GM18951 (cell line): ENCODE data around the gene PRPF6.
A peak's percentile ranks its signal among the peaks of the same experiment; 100 is the strongest.
"Not testable (repeated sequence)": the region's sequence is repeated elsewhere in the genome, so short reads cannot be mapped to it uniquely, and the experiment has no call there.

ENCODE experiments used
- POLR2A ChIP-seq: IDR thresholded peaks from 4 replicates; pipeline ENCODE4 v1.6.1; 2011; ENCODE audit warnings: mild to moderate bottlenecking; ENCODE audit not compliant: insufficient read length, insufficient read depth; ENCODE audit errors: extremely low read depth
- in situ Hi-C: fragments of 300-500 bp; cut with MboI; formaldehyde crosslinking; loops from one replicate; pipeline ENCODE4 v1.12.0; 2022; ENCODE audit warnings: low sequenced_read_pairs, mixed read lengths, inconsistent platforms; ENCODE audit not compliant: unreplicated experiment

The PRPF6 gene

GRCh38 chr20:63969838-63970713 lies 10.9 kb upstream of the PRPF6 start, which contains the start of gene ZNF512B:
TSS of gene ZNF512B (minus strand) at chr20:63969930. CDS start at chr20:63967950, 1,980 bp downstream.
- peak; percentile 35 for TF ChIP-seq POLR2A
- in situ Hi-C loops: no loop called here

GRCh38 chr20:63970714-63971431 lies 10.1 kb upstream of the PRPF6 start:
- in situ Hi-C loops: no loop called here
- no peak for TF ChIP-seq POLR2A

GRCh38 chr20:63971960-63972311 lies 9.0 kb upstream of the PRPF6 start:
- in situ Hi-C loops: not testable (repeated sequence)

GRCh38 chr20:63972312-63973159 lies 8.4 kb upstream of the PRPF6 start:
- TF ChIP-seq POLR2A: no peak
- in situ Hi-C loops: no loop called here

- in situ Hi-C loops: no loop called here
- TF ChIP-seq POLR2A: no peak
These were observed 7.8 kb upstream of the PRPF6 start for GRCh38 chr20:63973160-63973479.

- no peak for TF ChIP-seq POLR2A
- in situ Hi-C loops: no loop called here
These were observed 7.1 kb upstream of the PRPF6 start for GRCh38 chr20:63973636-63974401.

- in situ Hi-C loops: no loop called here
- no peak for TF ChIP-seq POLR2A
These were observed 6.3 kb upstream of the PRPF6 start for GRCh38 chr20:63974402-63975200.

GRCh38 chr20:63976511-63976910 lies 4.4 kb upstream of the PRPF6 start:
- in situ Hi-C loops: not testable (repeated sequence)

- no peak for TF ChIP-seq POLR2A
- in situ Hi-C loops: no loop called here
These were observed 3.8 kb upstream of the PRPF6 start for GRCh38 chr20:63976980-63977738.

GRCh38 chr20:63977739-63978276 lies 3.1 kb upstream of the PRPF6 start:
- in situ Hi-C loops: no loop called here
- TF ChIP-seq POLR2A: peak; percentile 9
